D341Med (cell line): Measurements from ENCODE around the gene LTBP3.

Experiments used
- DNase-seq: peaks from one replicate; pipeline ENCODE4 v3.0.0; 2012; ENCODE audit warnings: low spot score

LTBP3 gene

DNA sequence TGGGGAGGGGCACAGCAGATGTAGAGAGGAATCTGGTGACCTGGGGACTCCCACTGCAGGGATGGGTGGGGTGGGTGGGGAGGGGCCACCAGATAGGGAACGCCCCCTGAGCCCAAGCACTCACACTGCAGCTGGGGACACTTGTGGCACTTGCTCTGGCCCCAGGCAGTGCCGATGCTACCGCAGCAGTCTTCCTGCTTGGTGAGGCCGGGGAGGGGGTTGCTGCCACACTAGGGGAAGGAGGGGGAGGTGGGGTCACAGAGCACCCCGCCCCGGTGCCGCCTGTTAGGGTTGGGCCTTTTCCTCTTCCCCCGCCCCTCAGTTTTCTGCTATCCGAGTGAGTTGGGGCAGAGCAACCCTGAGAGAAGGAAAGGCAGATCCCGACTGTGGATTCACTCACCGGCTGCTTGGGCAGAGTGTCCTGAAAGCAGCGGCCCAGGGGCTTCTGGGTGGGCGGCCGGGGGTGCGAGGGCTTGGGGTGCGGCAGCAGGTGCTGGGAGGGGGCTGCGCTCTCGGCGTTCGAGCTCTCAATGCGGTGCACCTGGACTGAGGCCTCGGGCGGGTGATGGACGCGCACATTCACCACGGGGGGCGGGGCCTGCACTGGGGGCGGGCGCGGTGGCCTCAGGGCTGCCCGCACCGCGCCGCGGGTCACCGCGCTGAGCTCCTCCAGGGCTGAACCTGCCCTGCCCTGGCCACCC is 4.7 kb downstream of the LTBP3 start:
- DNase-seq, result no peak

DNA sequence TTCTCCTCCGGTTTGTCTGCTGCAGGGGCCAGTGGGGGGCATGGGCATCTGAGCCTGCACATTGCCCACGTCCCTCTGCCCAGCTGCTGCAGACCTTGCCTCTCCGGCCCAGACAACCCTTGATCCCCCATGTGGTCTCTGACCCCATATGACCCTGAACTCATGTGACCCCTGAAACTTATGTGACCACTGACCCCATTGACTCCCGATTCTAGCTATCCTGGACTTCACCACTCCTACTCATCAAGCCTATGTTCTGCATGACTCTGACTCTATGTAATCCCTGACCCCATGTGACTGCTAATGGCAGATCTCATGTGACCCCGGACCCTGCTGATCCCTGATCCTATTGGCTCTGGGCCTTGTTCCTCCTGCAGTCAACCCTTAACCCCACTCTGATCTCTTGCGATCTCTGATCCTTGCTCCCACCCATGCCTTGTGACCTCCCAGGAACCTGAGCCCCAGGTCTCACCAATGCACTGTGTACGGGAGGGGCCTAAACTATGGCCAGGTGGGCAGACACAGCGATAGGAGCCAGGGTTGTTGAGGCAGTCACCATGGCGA is 5.7 kb downstream of the LTBP3 start:
- no peak for DNase-seq

DNA sequence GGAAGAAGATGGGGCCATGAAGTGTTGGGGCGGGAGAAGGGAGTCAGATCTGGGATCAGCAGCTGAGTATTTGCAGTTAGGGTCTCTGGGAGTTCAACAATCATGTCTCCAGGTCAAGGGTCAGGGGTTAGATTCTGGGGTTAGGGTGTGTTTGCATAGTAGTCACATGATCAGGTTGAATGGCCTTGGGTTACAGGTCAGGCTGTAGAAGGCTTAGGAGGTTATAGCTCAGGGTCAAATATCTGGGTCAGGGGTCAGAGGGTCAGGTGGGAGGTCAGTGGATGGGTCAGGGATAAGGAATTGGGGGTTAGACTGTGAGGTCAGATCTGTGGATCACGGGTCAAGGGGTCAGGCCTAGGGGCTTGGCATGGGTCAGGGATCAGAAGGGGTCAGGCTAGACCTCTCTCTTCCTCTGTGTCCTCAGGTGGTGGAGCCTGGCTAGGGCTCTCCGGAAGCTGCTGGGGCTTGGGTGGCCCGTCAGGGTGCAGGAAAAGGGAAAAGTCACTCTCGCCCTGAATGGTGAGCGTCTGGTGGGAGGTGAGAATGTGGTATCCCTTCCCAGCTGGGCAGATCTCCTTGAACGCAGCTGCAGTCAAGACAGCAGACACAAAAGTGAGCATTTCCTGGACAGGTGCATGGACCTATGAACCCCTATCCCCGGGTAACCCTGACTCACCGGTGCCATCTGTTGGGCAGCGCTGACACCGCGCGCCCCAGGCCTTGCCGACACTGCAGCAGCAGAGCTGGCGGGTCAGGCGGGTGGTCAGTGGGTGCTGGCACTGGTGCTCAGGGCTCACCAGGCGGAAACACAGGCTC is 6.4 kb downstream of the LTBP3 start:
- peak; percentile 76 for DNase-seq

DNA sequence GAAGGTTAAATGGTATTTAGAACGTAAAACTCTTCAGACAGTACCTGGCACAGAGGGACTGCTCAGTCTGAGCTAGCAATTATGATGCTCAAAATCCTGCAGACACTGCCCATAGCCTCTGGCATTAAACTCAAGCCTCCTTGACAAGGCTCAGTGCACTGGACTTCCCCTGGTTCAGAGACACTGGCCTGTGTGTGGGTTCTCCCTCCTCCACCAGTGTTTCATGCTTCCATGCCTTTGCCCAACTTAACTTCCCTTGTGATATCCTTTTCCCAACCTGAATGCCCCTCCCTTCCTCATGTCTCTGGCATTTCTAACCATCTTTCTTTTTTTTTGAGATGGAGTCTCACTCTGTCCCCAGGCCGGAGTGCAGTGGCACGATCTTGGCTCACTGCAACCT is 9.1 kb downstream of the LTBP3 start:
- no peak for DNase-seq

DNA sequence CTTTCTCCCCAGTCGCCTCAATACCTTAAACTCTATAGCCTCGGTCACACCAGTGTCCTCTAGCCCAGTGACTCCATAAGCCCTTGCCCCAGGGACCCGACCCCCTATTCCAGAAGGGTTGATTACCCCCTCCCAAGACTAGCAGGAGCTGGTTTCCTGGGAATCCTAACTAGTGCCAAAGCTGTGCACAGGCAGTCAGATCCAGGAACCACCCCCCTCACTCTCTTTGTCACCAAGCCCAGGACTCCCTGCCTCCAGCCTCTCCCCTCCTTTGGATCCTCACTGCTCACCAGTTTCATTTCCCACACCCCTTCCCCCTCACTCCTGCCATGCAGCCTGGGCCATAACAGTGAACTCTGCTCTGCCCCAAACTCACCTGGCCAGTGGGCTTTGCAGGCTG is 9.8 kb downstream of the LTBP3 start:
- no peak for DNase-seq

DNA sequence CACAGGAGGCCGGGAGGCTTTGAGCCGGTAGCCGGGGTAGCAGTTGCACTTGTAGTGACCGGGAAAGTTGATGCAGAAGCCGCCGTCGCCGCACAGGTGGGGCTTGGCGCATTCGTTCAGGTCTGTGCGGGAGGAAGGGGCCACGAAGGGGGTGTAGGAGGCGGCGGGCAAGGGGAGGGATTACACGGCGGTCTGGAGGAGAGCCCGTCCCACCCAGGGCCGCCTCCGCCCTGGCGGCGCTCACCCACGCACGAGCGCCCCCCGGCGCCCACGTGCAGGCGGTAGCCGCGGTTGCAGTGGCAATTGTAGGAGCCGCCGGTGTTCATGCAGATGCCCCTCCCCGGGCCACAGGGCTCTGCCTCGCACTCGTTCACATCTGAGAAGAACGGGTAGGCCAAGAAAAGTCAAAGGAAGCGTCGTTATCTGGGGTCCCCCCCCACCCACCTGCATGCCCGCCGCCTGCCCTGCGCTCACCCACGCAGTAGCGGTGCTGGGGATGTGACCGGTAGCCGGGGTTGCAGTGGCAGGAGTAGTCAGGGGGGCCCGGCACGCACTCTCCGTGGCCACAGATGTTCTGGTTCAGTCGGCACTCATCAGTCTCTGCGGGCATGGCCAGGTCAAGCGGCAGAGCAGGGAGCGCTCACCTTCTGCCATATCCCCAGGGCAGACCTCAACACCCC is 10.6 kb downstream of the LTBP3 start:
- no peak for DNase-seq

DNA sequence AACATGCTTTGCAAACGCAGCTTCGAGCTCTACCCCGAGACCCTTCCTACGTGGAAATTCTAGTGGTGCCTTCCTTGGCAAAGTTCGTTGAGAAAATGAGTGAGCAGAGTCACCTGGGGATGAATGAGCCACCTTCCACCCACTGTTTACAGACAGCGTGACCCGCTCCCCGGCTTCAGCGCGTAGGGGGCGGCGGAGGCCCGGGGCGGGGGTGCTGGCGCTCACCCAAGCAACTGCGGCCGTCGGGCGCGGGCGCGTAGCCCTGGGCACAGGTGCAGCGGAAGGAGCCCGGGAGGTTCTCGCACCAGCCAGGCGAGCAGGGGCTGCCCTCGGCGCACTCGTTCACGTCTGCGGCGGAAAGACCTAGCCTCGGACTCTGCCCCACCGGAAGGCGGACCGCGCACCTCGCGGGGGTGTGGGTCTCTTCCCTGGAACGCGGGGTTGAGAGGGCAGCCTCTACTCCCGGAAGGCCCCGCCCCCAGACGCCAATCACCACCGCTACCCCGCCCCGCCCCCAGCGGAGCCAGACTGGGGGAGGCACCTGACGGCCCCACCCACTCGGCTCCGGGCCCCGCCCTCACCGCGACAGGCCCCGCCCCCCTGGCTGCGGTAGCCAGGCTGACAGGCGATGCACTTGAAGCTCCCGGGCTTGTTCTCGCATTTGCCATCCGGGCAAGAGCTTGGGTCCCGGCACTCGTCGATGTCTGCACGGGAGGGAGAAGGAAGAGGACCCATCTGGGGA is 11.8 kb downstream of the LTBP3 start:
- DNase-seq, result no peak

DNA sequence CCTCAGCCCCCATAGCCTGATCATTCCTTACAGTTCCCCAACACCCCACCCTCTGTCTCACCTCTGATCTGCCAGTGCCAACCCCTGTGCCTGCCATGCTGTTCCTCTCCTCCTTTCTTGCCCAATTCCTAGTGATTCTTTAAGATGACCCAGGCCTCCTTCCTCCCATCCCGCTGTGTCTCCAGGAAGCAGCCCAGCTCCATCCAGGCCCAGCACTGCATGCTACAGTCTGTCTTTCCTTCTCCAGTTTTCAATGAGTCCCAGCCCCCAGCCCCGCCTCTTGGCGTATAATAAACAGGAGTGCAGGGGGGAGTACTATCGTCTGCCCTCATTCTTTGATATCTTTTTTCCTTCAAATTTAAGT is 12.3 kb downstream of the LTBP3 start:
- no peak for DNase-seq

DNA sequence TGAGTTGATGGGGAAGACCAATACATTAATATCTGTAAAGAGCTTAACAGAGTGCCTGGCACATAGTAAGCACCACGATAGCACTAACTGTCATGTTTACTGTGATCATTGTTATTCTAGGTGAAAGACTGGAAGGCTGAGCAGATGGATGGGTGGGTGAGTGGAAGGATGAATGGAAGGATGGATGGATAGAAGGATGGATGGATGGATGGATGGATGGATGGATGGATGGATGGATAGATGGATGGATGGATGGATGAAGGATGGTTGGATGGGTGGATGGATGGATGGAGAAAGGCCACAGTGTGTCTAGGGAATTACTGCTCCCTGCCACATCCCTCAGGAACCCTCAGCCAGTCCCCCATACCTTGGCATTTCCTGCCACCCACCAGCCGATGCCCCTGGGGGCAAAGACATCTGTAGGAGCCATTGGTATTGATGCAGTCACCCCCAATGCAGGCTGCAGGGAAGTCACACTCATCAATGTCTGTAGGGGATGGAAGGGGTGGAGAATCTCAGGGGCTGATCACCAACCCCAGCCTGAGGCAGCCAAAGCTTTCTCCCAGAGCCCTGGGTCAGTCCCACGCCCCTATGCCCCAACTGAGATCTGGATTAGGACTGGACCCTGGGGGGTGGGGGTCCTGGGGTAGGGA is 15.3 kb downstream of the LTBP3 start:
- no peak for DNase-seq

DNA sequence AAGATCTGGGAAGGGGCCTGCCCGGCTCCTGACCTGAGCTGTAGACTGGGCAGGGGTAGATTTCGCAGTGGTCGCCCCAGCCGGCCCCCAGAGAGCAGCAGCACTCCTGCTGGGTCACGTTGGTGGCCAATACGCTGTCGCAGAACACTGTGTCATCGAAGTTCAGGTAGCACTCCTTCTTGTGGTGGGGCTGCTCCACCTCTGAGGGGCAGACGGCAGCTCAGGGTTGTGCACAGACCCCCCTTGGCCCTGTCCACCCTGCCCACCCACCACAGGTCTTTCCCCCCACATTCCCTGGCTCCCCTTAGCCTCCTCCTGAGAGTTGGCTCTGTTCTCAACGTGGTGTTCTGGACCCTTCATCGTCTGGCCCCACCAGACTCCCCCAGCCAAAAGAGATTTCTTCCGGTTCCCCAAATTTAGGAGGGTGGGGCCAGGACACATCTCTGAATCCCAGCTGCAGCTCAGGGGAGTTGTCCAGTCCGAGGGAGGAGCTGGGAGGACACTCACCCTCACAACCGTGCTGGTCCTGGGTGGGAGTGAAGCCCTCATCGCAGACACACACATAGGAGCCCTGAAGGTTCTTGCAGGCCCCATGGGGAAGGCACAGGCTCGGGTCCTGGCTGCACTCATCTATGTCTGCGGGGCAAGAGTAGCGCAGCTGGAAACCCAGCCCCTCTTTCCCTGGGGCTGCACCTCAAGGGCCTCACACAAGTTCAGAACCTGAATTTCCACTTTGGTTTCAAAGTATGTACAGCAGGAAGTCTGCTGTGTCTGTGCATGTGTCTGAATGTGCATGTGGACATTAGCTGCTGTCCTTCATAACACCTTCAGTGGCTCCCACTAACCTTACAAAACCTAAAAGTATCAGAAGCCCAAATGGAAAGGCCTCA is 16.8 kb downstream of the LTBP3 start:
- no peak for DNase-seq

DNA sequence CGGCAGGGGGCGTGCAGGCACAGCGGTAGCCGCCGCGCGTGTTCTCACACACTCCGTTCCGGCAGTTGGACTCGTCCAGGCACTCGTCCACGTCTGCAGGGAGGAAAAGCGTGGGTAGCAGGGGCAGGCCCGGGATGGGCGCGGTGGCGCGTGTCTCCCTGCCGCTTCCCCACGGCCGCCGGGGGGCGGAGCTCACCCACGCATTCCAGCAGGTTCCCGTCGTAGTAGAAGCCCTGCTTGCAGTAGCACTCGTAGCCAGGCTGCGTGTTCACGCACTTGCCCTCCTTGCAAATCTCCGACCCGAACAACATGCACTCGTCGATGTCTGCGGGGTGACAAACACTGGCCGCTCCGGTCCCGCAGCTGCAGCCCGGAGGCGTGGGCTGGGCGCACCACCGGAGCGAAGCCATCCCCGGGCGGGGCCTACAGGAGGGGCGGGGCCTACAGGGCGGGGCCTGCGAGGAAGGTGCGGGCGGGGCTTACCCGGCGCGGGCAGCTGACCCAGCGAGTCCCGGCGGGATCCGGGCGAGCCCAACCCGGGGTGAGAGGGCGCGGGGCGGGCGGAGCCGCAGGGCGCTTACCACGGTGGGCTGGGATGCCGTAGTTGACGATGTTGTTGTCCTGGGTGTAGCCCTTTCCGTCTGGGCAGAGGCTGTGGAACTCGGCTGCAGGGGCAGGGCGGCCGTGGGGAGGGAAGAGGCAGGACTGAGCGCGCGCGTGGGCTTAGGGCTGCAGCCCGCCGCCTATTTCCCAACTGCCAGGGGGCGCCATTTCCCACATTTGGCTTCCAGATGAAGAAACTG is 17.7 kb downstream of the LTBP3 start:
- peak; percentile 97 for DNase-seq

DNA sequence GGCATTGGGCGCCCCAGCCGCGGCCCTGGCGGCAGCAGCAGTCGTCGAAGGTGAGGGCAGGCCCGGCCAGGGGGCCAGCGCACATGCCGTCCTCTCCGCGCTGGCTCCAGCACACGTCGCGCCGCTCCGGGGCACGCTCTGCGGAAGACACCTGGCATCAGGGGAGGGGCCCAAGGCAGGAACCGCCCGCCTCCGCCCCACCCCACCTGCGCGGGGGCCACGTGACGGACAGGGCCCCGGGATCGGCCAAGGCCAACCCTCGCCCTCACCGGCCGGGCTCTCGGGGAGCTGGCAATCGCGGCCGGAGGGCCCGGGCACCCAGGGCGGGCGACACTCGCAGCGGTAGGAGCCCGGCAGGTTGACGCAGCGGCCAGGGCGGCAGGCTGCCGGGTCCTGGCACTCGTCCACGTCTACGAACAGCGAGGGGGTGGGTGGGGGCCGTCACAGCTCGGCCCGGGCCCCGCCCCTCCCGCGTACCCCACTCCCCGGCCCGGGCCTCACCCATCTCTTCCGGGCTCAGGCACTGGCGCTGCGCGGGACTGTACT is 18.3 kb downstream of the LTBP3 start:
- no peak for DNase-seq

DNA sequence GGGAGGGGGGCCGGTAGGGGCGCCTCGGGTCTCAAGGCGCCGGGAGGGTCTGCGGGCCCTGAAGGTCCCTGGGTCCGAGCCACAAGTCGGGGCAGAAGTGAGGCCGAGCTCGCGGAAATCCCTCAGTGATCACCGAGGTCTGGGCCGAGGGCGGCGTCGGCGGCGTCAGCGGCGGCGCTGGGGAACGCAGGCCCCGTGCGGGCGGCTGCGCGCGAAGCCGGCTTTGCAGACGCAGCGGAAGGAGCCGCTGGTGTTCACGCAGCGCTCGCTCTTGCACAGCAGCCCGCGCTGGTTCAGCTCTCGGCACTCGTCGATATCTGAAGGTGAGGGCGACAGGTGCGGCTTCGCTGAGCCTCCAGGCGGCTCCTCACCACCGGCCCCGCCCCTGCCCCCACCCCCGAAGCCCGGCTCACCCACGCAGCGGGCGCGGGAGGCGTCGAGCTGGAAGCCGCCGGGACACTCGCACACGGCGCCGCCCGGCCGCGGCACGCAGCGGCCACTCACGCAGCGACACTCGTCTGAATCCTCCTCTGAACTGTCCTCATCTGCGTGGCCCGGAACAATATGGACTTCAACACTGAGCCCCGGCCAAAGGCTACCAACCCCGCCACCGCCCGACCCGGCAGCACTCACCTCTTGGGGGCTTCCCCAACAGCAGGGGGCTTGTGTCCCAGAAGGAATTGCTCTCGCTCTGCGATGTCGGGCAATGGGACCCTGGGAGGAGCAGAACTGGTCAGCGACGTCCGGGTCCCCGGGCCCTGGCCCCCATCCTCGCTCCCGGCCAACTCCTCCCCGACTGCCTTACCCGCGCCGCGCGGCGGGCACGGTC is 19.0 kb downstream of the LTBP3 start:
- no peak for DNase-seq

DNA sequence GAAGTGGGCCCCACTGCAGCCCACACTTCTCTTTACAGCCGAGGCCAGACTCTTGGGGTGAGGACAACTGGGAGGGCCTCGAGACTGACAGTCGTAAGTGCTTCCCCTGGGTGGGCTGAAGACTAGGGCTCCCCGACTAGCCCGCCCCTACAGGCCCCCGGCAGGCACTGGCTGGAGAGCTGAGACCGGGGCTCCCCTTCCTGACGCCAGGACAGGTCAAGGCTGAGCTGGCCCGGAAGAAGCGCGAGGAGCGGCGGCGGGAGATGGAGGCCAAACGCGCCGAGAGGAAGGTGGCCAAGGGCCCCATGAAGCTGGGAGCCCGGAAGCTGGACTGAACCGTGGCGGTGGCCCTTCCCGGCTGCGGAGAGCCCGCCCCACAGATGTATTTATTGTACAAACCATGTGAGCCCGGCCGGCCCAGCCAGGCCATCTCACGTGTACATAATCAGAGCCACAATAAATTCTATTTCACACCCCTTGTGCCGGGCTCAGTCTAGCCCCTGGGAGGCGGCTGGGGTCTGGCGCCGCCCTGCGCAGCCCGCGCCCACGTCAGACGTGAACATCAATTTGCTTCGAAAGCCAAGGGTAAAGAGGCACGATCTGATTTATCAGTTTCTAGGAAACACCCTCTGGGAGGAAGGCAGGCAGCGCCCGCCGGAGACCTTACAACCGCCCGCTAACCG is 19.8 kb downstream of the LTBP3 start:
- no peak for DNase-seq

DNA sequence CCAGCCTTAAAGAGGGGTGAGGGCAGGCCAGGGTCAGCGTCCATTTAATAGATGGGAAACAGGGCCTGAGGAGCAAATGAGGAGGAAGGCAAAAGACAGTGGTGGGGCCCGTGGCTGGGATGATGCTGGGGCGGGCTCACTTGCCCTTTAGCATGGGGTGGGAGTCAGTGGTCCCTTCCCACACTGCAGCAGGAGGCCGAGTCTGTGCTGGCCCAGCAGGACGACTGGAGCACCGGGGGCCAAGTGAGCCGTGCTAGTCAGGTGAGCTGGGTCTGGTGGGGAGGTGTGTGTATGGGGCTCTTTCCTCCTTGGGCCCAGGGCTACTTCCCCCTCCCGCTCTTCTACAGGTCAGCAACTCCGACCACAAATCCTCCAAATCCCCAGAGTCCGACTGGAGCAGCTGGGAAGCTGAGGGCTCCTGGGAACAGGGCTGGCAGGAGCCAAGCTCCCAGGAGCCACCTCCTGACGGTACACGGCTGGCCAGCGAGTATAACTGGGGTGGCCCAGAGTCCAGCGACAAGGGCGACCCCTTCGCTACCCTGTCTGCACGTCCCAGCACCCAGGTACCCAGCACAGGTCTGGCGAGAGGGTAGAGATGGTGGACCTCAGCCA is 20.4 kb downstream of the LTBP3 start:
- no peak for DNase-seq

DNA sequence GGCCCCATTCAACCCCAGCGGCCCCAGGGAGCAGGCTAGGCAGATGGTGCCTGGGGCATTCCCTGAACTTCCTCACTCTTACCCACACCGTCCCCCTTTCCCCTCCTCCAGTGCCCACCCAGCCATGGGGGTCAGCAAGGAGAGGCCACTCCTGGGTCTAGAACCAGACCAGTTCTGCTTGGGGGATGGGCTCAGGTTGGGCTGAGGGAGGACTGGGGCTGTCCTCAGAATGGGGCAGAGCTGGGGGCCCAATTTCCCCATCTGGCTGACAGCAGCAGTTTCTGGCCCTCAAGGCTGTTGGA is 20.9 kb downstream of the LTBP3 start:
- no peak for DNase-seq

DNA sequence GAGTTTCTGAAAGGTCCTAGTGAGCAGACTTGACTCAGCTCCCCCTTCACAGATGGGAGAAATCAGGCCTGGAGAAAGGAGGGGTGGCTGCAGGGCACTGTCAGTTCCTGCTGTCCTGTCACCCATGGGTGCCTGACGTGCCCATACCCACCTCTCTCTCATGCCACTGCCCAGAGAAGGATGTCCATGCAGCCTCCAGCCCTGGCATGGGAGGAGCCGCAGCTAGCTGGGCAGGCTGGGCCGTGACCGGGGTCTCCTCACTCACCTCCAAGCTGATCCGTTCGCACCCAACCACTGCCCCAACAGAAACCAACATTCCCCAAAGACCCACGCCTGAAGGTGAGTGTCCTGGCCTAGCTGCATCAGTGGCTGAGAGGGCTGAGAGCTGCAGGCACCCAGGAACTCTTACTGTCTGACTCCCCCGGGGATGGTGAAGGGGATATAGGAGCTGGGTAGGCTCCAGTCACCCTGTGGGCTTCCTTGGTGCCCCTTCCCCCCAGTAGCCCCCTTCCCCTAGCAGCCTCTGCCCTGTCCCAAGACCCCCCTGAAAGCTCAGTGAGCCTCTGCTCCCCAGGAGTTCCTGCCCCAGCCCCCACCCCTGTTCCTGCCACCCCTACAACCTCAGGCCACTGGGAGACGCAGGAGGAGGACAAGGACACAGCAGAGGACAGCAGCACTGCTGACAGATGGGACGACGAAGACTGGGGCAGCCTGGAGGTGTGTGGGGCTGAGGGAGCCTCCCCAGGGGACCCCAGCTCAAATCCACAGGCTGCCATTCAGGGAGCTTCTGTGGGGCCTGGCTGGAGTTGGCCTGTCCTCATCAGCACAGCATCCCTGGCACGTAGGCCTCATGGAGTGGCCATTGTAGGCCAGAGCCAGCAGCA is 21.5 kb downstream of the LTBP3 start:
- DNase-seq, result peak; percentile 70
